Esophagus squamous epithelium (tissue), 5 donors: Measurements from ENCODE around the gene CAPN11. TPM values are rescaled to one million over a fixed set of nuclear protein-coding genes. Genes with fewer than 3 reads are reported as not detected.

Experiments used
- DNase-seq: peaks from one replicate; lab custom pipeline; 2025; lab: John Stamatoyannopoulos, UW
- H3K27ac ChIP-seq, 4 donors: fragments of 200-600 bp; sonication (generic); one replicate each; pipeline ENCODE4 v1.5.1; 2016 to 2019; ENCODE audit warnings: mild to moderate bottlenecking in 1 of 4
- H3K27me3 ChIP-seq, 4 donors: fragments of 200-600 bp; sonication (generic); 1 replicate in 3 of 4; 2 replicates in 1 of 4; pipeline versions ENCODE4 v1.5.1 to v1.6.0; 2017 to 2021; ENCODE audit warnings: antibody characterized with exemption in 1 of 4
- H3K36me3 ChIP-seq, 3 donors: fragments of 200-600 bp; sonication (generic); one replicate each; pipeline ENCODE4 v1.5.1; 2016 to 2019
- H3K4me1 ChIP-seq, 3 donors: fragments of 200-600 bp; sonication (generic); one replicate each; pipeline ENCODE4 v1.5.1; 2017 to 2019
- H3K4me3 ChIP-seq, 4 donors: fragments of 200-600 bp; sonication (generic); 1 replicate in 3 of 4; 2 replicates in 1 of 4; pipeline ENCODE4 v1.5.1; 2016 to 2019; ENCODE audit warnings: mild to moderate bottlenecking in 2 of 4, moderate library complexity in 1 of 4
- H3K9me3 ChIP-seq, 3 donors: fragments of 200-600 bp; sonication (generic); one replicate each; pipeline ENCODE4 v1.5.1; 2016 to 2019
- POLR2A ChIP-seq, 4 donors: fragments of 450-650 bp; IDR thresholded peaks; one replicate each; pipeline ENCODE4 v1.6.1; 2017; ENCODE audit warnings: antibody characterized with exemption in 4 of 4, mild to moderate bottlenecking in 4 of 4, moderate library complexity in 3 of 4
- WGBS, 2 donors: methylation state at CpG; one replicate each; pipeline ENCODE4 v1.1.5; 2018; 5-methylcytosine and 5-hydroxymethylcytosine counted together
- intact Hi-C: fragments of 100-400 bp; cut with DNase I; formaldehyde crosslinking; loops from one replicate; pipeline ENCODE4 v1.15.0; 2022
- total RNA-seq, 4 donors: library from RNA; depleted of rRNA; stranded (reverse); fragments of >200 nt; gene quantifications; one replicate each; pipeline ENCODE4 v1.1.0, GENCODE V29; 2016
- TF ChIP-seq, protein P1 (sequence below), 6 experiments: fragments of 450-650 bp in 4 of 6; fragments of 200-600 bp in 2 of 6; sonication (generic) in 2 of 6; IDR thresholded peaks; one replicate each; pipeline ENCODE4 v1.5.1; 2016 to 2019; ENCODE audit warnings: antibody characterized with exemption in 6 of 6, mild to moderate bottlenecking in 4 of 6, moderate library complexity in 4 of 6
- donor health status: DM: yes; HTN: yes; CAD: no.

Gene CAPN11
- total RNA-seq, 4 donors from 2014 or later: 0.57 to 1.00 TPM; not detected in 2

DNA sequence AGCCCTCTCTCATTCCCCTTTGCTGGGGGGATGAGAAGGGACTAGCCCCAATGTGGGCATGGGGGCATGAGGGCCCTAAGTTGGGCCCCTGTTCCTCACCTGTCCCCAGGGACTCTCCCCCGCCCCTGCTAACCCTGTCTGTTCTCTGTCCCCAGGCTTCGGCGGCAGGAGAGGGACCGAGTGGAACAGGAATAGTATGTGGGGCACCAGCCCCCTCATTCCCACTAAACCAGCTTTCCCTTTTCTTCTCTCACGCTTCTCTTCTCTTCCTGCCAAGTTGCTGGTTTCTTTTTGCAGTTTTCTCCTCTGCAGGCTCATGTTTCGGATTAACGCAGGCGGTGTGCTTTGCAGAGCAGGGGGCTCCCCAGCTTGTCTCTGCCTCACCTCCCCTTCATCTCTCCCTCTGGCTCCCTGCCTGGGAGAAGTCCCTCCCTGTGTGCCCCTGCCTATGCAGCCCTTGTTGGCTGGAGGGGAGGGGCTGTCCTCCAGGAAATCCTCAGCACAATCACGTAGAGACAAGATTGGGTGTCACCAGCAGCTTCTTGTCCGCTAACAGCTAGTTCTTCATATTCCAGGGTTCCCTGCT, 23.4 kb upstream of the CAPN11 start:
- H3K36me3 ChIP-seq: peaks cover 9 to 64% (median 18%) of the 10 kb centered on the region in 3 donors
- H3K9me3 ChIP-seq: no peaks in the 10 kb centered on the region
- no peak for DNase-seq

DNA sequence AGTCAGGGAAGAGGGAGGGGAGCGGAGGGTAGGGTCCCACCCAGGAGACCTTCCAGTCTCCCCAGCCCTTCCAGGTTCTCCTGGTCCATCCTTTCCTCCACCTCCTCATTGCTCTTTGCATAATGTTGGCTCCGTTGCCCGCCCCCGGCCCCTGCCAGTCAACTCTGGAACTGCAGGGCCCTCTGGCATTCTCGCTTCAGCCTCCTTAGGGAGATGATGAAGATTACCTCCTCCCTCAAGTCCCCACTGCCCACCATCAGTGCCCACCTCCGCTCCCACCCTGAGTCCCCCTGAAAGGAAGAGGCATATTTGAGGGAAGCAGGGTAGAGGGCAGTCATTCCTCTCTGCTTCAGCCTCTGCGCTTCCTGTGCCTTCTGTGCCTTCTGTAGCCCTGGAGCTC, 22.7 kb upstream of the CAPN11 start:
- intact Hi-C loops: no loop called here
- H3K27ac ChIP-seq: no peak overlapping the region
- 94 to 97% methylated on average over 5 of the region's 7 CpGs for WGBS, 2 donors

More for the DNA sequence above, 23.4 kb upstream of the CAPN11 start:
- Histone ChIP-seq H3K27ac (no peak overlapping the region), H3K4me3 (no peak overlapping the region), H3K4me1 (peaks cover 6 to 36% (median 18%) of the 10 kb centered on the region in 3 donors), H3K27me3 (no peaks in the 10 kb centered on the region)
- no peak for TF ChIP-seq POLR2A (IDR thresholded peaks at IDR 0.05)
- TF ChIP-seq, protein P1, sequence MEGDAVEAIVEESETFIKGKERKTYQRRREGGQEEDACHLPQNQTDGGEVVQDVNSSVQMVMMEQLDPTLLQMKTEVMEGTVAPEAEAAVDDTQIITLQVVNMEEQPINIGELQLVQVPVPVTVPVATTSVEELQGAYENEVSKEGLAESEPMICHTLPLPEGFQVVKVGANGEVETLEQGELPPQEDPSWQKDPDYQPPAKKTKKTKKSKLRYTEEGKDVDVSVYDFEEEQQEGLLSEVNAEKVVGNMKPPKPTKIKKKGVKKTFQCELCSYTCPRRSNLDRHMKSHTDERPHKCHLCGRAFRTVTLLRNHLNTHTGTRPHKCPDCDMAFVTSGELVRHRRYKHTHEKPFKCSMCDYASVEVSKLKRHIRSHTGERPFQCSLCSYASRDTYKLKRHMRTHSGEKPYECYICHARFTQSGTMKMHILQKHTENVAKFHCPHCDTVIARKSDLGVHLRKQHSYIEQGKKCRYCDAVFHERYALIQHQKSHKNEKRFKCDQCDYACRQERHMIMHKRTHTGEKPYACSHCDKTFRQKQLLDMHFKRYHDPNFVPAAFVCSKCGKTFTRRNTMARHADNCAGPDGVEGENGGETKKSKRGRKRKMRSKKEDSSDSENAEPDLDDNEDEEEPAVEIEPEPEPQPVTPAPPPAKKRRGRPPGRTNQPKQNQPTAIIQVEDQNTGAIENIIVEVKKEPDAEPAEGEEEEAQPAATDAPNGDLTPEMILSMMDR (IDR thresholded peaks at IDR 0.05): no peak
- 79 to 83% methylated on average over 8 of the region's 10 CpGs for WGBS, 2 donors
- intact Hi-C loops: no loop called here

DNA sequence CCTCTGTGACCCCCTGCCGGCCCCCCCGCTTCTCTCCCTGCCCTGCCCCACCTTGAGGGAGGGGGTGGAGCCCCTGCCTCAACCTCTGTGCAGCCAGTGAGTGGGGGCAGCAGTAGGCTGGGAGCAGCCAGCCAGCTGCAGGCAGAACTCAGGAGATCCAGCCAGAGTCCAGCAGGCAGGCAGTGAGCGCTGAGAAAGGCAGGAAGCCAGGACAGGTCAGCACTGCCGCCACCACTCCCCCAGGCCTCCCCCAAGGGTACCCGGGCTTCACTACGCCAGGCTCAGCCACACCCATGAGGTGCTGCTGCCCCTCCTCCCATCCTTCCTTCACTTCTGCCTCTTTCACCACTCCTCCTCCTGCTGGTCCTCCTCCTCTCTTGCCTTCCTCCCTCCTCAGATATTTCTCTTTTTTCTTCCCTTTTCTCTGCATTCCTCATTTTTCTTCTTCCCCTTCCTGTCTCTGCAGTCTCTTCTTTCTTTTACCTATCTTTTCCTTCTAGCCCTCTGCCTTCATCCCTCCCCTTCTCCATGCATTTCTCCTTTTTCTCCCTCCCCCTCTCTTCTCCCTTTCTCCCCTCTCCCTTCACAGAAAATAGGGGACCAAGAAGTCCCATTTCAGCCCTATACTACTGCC, 19.8 kb upstream of the CAPN11 start:
- Histone ChIP-seq H3K9me3 (no peaks in the 10 kb centered on the region), H3K27ac (no peak overlapping the region), H3K4me3 (no peak overlapping the region), H3K27me3 (no peaks in the 10 kb centered on the region), H3K4me1 (peaks cover 0 to 7% (median 0%) of the 10 kb centered on the region in 3 donors), H3K36me3 (peaks cover 16 to 99% (median 25%) of the 10 kb centered on the region in 3 donors)
- intact Hi-C loops: no loop called here
- DNase-seq: no peak
- WGBS, 2 donors: 66 to 72% methylated on average over 4 of the region's 6 CpGs
- TF ChIP-seq POLR2A (IDR thresholded peaks at IDR 0.05): no peak
- TF ChIP-seq, protein P1 (IDR thresholded peaks at IDR 0.05): no peak

More for the DNA sequence above, 22.7 kb upstream of the CAPN11 start:
- Histone ChIP-seq H3K9me3 (no peaks in the 10 kb centered on the region), H3K4me3 (no peak overlapping the region), H3K4me1 (peaks cover 6 to 36% (median 18%) of the 10 kb centered on the region in 3 donors), H3K36me3 (peaks cover 10 to 70% (median 24%) of the 10 kb centered on the region in 3 donors), H3K27me3 (no peaks in the 10 kb centered on the region)
- DNase-seq: no peak
- no peak for TF ChIP-seq POLR2A (IDR thresholded peaks at IDR 0.05)
- TF ChIP-seq, protein P1 (IDR thresholded peaks at IDR 0.05): no peak

DNA sequence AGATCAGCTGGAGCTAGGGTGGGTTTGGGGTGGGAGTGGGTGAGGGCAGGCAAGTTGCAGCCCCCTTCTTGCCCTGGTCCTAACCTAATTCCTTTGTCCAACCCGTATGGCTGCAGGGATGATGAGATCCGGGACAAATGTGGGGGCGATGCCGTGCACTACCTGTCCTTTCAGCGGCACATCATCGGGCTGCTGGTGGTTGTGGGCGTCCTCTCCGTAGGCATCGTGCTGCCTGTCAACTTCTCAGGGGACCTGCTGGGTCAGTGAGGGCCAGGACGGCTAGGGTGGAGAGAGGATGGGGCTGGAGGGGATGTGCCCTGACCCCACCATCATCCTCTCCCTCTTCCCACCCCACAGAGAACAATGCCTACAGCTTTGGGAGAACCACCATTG, 19.3 kb upstream of the CAPN11 start:
- H3K36me3 ChIP-seq: peaks cover 14 to 100% (median 25%) of the 10 kb centered on the region in 3 donors
- H3K27ac ChIP-seq: no peak overlapping the region

More for the DNA sequence above, 19.3 kb upstream of the CAPN11 start:
- intact Hi-C loops: no loop called here
- H3K9me3 ChIP-seq: no peaks in the 10 kb centered on the region
- H3K4me3 ChIP-seq: no peak overlapping the region
- 100% methylated on average over 1 of the region's 10 CpGs for whole genome bisulfite sequencing, 2 donors
- TF ChIP-seq, protein P1 (IDR thresholded peaks at IDR 0.05): no peak
- no peak for TF ChIP-seq POLR2A (IDR thresholded peaks at IDR 0.05)
- DNase-seq: no peak
- H3K4me1 ChIP-seq: peaks cover 0 to 2% (median 0%) of the 10 kb centered on the region in 3 donors
- no peaks in the 10 kb centered on the region for H3K27me3 ChIP-seq
